ENCODE results near the gene ALCAM.

Gene ALCAM

DNA sequence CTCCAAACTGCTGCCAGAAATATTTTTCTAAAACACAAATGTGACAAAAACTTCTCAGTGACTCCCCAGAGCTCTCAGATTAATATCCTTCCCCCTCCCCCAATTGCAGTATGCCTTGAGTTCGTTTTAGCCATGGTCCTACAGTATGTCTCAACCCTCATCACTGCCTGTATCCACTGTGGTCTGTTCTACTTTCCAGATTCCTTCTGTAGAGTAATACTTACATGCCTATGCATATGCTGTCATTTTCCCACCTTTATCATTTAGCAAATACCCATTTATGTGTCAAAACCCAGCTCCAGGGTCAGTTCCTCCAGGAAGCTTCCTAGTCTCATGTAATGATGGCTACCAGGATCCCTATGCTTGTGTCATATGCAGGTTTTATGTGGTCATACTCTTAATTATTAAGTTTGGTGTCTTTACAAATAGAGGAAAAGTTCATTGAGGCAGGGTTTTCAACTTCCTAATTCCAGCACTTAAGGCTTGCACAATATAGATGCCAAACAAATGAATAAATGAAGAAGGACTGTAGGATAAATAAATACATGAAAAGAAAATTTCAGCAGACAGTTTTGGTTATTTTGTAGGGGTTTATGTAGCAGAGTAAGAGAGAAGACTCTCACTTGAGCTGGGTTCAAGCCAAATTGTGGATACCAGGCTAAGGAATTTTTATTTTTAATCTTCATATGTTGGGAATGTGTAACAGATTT is 170.8 kb downstream of the ALCAM start:
- TF ChIP-seq, protein P1, sequence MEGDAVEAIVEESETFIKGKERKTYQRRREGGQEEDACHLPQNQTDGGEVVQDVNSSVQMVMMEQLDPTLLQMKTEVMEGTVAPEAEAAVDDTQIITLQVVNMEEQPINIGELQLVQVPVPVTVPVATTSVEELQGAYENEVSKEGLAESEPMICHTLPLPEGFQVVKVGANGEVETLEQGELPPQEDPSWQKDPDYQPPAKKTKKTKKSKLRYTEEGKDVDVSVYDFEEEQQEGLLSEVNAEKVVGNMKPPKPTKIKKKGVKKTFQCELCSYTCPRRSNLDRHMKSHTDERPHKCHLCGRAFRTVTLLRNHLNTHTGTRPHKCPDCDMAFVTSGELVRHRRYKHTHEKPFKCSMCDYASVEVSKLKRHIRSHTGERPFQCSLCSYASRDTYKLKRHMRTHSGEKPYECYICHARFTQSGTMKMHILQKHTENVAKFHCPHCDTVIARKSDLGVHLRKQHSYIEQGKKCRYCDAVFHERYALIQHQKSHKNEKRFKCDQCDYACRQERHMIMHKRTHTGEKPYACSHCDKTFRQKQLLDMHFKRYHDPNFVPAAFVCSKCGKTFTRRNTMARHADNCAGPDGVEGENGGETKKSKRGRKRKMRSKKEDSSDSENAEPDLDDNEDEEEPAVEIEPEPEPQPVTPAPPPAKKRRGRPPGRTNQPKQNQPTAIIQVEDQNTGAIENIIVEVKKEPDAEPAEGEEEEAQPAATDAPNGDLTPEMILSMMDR (conservative IDR thresholded peaks at IDR 0.05; ENCODE audit: low read depth): no peak
- POLR2A ChIA-PET (ENCODE audit: low non-redundant PET): no interaction called here
- no peak for DNase-seq (ENCODE audit: low spot score)
- no peak overlapping the region for H3K27ac ChIP-seq
- CTCF ChIA-PET: interaction anchor here (0.6 kb wide), 1 partner anchor 1090 kb away, joined by 3 read pairs; no protein-coding TSS in a partner anchor

DNA sequence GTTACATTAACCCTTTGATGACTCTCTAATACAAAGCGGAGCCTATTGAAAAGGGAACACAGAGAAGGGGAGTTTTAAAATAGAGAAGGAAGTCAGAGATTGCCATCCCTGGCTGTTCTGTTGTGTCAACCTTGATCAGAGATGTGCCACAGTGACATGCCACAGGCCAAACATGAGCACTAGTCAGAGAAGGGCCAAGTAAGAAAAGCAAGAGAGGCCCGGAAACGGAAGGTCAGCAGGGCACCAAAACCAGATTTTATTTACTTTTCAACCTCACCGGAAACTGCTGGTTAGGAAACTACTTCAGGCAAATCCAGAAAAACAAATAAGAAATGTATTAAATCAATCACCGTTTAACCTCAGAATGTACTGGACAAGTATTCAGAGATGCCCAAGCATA is 171.8 kb downstream of the ALCAM start:
- TF ChIP-seq, protein P1 (conservative IDR thresholded peaks at IDR 0.05; ENCODE audit: low read depth): no peak
- CTCF ChIA-PET: no interaction called here
- no peak for DNase-seq (ENCODE audit: low spot score)
- no peak overlapping the region for H3K27ac ChIP-seq
- POLR2A ChIA-PET (ENCODE audit: low non-redundant PET): no interaction called here

DNA sequence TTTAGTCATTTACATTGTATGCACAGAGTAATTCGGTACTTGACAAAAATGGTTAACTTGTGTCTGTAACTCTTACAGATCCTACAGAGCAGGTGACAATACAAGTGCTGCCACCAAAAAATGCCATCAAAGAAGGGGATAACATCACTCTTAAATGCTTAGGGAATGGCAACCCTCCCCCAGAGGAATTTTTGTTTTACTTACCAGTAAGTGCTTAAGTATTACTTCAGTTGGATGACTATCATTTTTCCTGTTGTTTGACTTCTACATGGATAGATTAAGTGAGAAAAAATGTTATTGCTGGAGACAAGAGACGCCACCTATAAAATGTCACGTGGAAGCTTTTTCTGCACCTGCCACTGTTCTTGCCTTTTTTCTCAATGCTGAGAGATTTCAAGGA is 173.2 kb downstream of the ALCAM start:
- H3K27ac ChIP-seq: no peak overlapping the region
- ChIA-PET POLR2A (ENCODE audit: low non-redundant PET) (no interaction called here), CTCF (no interaction called here)
- TF ChIP-seq, protein P1 (conservative IDR thresholded peaks at IDR 0.05; ENCODE audit: low read depth): no peak
- no peak for DNase-seq (ENCODE audit: low spot score)

DNA sequence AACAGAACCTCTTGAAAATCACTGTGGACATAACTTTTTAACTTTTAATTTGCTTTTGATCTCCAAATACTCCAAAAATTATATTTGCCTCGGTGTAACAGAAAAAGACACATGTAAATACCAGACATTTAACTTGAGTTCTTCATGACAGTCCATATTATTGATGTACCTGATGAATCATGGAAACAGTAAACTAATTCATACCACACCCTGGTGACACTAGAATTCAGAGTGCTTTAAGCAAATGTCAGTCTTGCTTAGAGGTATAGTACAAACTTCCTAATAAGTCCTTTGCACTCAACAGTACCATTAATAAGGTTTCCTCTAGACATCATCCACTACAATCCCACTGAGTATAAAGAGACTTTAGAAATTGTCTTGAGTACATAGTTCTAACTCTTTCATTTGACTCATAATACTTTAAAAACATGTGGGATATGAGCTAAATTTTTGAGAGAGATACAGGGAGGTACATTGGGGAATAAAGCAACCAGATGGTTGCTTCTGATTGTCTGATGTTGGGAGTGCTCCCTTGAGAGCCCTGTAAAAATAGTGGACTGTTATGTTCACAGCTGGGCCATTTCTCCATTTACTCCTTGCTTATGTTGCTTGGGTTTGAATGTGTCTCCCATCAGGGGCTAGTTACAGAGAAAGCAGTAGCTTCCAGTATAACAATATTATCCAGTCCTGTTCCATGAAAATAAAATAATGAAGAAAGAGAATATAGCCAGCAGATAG is 175.7 kb downstream of the ALCAM start:
- no peak for DNase-seq (ENCODE audit: low spot score)
- ChIA-PET CTCF (no interaction called here), POLR2A (ENCODE audit: low non-redundant PET) (no interaction called here)
- TF ChIP-seq, protein P1 (conservative IDR thresholded peaks at IDR 0.05; ENCODE audit: low read depth): no peak
- no peak overlapping the region for H3K27ac ChIP-seq

DNA sequence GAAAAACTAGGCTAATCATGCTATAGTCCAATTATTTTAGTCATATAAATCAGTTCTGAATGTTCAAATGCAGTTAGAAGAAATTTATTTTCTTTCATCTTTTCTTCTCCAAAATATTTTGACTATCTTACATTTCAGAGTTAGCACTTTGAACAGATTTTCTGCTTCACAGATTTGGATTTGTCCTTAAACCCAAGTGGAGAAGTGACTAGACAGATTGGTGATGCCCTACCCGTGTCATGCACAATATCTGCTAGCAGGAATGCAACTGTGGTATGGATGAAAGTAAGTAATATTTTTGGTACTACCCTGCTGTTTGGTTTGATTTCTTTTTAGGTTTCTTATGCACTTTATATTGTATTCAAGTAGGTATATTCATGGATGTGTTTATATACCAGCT is 178.3 kb downstream of the ALCAM start:
- H3K27ac ChIP-seq: no peak overlapping the region
- POLR2A ChIA-PET (ENCODE audit: low non-redundant PET): no interaction called here
- TF ChIP-seq, protein P1 (conservative IDR thresholded peaks at IDR 0.05; ENCODE audit: low read depth): no peak
- DNase-seq (ENCODE audit: low spot score): no peak
- CTCF ChIA-PET: no interaction called here

DNA sequence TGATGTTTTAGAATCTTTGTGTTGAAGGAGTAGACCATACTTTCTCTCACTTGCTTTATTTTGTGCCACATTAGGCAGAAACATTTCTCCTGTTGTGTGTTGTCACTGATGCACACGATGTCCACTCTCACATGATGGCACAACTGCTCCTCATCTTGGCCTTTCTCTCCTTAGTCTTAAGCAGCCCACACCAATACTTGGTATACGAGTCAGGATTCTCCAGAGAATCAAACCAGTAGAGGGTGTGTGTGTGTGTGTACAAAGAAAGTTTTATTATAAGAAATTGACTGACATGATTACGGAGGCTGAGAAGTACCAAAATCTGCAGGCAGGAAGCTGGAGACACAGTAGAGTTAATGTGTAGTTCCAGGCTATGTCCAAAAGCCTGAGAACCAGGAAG is 187.1 kb downstream of the ALCAM start:
- ChIA-PET CTCF (no interaction called here), POLR2A (ENCODE audit: low non-redundant PET) (no interaction called here)
- TF ChIP-seq, protein P1 (conservative IDR thresholded peaks at IDR 0.05; ENCODE audit: low read depth): no peak
- no peak for DNase-seq (ENCODE audit: low spot score)
- H3K27ac ChIP-seq: no peak overlapping the region

All from RWPE1 (cell line).